ENCODE measurements around the gene DNAJB8. TPM values are rescaled to one million over a fixed set of nuclear protein-coding genes. Genes with fewer than 3 reads are reported as not detected.

The DNAJB8 gene
- total and polyA plus RNA-seq, 12 donors, result not detected

DNA sequence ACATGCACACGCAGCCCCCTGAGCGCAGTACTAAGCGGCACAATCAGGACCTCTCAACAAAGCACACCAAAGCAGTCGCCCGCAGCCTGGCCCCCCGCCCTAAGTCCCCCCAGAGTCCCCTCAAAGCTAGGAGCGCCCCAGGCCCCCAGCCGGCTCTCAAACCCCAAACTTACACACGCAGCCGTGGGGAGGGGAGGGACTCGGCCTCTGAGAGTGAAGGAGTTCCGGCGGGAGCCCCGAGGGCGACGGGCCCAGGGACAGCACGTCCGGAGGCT lies 20.8 kb upstream of the DNAJB8 start:
- peak overlapping the region; percentile 57 to 85 (median 70) for H3K4me3 ChIP-seq
- peaks cover 13 to 100% (median 96%) of the 10 kb centered on the region in 7 donors for H3K27me3 ChIP-seq
- intact Hi-C loops (cut with DNase I), result loop anchor here in 3 of 10 donors (5.0 kb wide), 2 partner anchors 70 to 85 kb away; no protein-coding TSS in a partner anchor
- no peaks in the 10 kb centered on the region for H3K9me3 ChIP-seq
- ATAC-seq (no peak), DNase-seq (no peak)
- TF ChIP-seq, protein P1, sequence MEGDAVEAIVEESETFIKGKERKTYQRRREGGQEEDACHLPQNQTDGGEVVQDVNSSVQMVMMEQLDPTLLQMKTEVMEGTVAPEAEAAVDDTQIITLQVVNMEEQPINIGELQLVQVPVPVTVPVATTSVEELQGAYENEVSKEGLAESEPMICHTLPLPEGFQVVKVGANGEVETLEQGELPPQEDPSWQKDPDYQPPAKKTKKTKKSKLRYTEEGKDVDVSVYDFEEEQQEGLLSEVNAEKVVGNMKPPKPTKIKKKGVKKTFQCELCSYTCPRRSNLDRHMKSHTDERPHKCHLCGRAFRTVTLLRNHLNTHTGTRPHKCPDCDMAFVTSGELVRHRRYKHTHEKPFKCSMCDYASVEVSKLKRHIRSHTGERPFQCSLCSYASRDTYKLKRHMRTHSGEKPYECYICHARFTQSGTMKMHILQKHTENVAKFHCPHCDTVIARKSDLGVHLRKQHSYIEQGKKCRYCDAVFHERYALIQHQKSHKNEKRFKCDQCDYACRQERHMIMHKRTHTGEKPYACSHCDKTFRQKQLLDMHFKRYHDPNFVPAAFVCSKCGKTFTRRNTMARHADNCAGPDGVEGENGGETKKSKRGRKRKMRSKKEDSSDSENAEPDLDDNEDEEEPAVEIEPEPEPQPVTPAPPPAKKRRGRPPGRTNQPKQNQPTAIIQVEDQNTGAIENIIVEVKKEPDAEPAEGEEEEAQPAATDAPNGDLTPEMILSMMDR (IDR thresholded peaks at IDR 0.05), result no peak
- peaks cover 7 to 98% (median 60%) of the 10 kb centered on the region in 9 donors for H3K4me1 ChIP-seq
- peak overlapping the region; percentile 87 to 98 (median 93) for H3K27ac ChIP-seq
- WGBS, 2 donors, result 0% methylated on average over 18 of the region's 18 CpGs
- peaks cover 0 to 14% (median 0%) of the 10 kb centered on the region in 9 donors for H3K36me3 ChIP-seq

DNA sequence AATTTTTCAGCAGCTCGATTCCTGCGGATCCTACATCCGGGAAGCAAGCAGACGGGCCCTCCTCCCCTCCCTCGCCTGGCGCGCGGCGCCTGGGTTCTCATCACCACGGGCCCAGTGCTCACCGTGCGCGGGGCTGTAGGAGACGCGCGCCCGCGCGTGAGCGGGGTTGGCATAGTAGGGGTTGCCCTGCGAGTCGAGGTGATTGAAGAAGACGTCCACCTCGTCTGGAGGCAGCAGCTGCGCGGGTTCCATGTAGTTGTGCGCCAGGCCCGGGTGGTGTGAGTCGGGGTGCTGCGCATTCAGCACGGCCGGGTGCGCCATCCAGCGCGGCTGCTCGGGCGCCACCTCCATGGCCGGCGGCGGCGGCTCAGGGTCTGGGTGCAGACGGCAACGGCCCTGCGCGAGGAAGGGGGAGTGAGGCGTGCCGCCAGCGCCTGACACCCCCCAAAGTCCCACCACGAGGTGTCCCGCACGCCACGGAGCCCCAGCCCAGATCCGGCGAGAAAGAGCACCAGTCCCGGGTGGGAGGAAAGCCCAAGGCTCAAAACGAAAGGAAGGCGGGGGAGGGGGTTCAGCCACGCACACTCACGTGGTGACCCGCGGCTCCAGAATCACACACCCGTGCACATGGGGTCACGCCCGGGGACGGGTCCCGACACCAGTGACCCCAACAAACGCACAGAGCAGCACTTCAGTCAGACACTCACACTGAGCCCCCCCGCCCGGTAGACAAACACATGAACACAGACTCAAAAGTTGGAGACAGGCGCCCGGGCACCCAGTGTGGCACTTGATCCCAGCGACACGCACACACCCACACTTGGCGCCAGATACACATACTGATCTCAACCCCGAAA lies 20.2 kb upstream of the DNAJB8 start:
- H3K27ac ChIP-seq, result peak overlapping the region; percentile 87 to 98 (median 93)
- H3K4me1 ChIP-seq, result peaks cover 10 to 98% (median 61%) of the 10 kb centered on the region in 9 donors
- ATAC-seq (no peak), DNase-seq (no peak)
- H3K27me3 ChIP-seq, result peaks cover 7 to 100% (median 94%) of the 10 kb centered on the region in 7 donors
- intact Hi-C loops (cut with DNase I), result loop anchor here in 3 of 10 donors (5.0 kb wide), 2 partner anchors 70 to 85 kb away; no protein-coding TSS in a partner anchor
- H3K9me3 ChIP-seq, result no peaks in the 10 kb centered on the region
- WGBS, 2 donors, result 2% methylated on average over 72 to 75 of the region's 75 CpGs
- TF ChIP-seq, protein P1 (IDR thresholded peaks at IDR 0.05), result no peak
- peak overlapping the region; percentile 57 to 85 (median 70) for H3K4me3 ChIP-seq
- H3K36me3 ChIP-seq, result peaks cover 0 to 9% (median 0%) of the 10 kb centered on the region in 9 donors

DNA sequence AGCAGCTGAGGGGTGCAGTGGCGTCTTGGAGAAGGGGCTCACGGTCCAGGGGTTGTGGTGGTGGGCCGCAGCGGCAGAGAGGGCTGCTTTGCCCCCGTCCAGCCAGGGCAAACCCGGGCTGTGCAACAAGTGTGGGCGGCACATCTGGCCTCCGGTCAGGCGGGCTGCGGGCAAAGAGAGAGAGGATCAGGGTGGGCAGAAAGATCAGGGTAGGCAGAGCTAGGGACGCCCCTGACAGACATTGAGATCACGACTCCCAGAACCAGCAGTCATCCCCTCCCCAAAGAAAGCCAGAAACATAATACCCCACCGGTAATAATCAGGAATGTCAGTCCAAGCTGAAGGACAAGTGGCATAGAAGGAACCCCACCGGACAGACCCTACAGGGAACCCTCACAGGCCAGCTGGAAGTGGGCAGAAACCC lies 19.5 kb upstream of the DNAJB8 start:
- Histone ChIP-seq H3K27ac (peak overlapping the region in 8 of 10 donors; percentile 89 to 98 (median 94)), H3K4me3 (peak overlapping the region; percentile 57 to 85 (median 70)), H3K27me3 (peaks cover under 1 to 100% (median 94%) of the 10 kb centered on the region in 7 donors), H3K9me3 (no peaks in the 10 kb centered on the region), H3K4me1 (peaks cover 13 to 98% (median 67%) of the 10 kb centered on the region in 9 donors), H3K36me3 (peaks cover 0 to 8% (median 0%) of the 10 kb centered on the region in 9 donors)
- intact Hi-C loops (cut with DNase I), result loop anchor here in 3 of 10 donors (5.0 kb wide), 2 partner anchors 71 to 86 kb away; no protein-coding TSS in a partner anchor
- ATAC-seq (no peak), DNase-seq (no peak)
- TF ChIP-seq, protein P1 (IDR thresholded peaks at IDR 0.05), result no peak
- 18 to 32% methylated on average over 14 of the region's 14 CpGs for WGBS, 2 donors

DNA sequence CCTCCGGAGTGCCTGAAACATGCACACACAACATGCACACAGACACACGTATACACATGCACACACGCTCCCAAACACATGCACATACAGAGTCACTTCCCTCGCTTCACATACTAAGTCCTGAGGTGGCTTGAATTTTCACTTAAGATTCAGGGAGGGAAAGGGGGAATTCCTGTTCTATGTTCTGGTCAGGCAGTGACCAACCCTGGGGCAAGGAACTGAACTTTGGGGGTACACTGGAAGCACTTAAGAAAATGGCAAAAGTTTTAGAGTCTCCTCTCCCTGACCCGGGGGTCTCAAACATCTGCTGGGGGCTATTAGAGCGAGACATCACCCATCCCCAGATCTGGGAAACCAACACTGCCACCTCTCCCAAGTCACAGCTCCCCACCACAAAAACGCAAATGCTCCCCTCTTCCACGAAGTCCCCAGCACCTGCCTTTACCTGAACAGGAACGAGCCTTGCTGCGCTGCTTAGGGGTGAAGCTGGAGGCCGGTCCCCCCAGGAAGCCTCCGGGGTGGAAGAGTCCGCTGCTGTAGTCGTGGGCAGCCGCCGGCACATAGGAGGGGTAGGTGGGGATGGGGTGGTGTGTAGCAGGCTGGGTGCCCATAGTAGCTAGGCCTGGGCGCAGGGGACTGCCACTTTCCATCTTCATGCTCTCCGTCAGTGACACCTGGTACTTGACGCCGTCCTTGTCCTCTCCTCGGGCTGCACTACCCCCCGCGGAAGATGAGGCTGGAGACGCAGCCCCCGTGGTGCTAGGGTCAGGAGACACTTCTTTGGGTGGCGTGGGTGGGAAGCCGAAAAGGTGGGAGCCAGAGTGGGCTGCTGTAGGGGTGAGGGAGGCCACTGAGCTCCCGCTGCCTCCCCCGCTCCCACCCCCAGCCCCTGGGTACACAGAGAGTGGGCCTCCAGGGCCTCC lies 18.9 kb upstream of the DNAJB8 start:
- no peak for ATAC-seq
- 36 to 43% methylated on average over 29 of the region's 29 CpGs for WGBS, 2 donors

More for the DNA sequence above, 18.9 kb upstream of the DNAJB8 start:
- Histone ChIP-seq H3K4me3 (peak overlapping the region; percentile 57 to 85 (median 70)), H3K27me3 (peaks cover 0 to 100% (median 88%) of the 10 kb centered on the region in 7 donors), H3K36me3 (peaks cover 0 to 13% (median 0%) of the 10 kb centered on the region in 9 donors), H3K4me1 (peaks cover 11 to 99% (median 67%) of the 10 kb centered on the region in 9 donors), H3K27ac (peak overlapping the region in 9 of 10 donors; percentile 22 to 98 (median 94)), H3K9me3 (no peaks in the 10 kb centered on the region)
- DNase-seq, result no peak
- TF ChIP-seq, protein P1 (IDR thresholded peaks at IDR 0.05), result no peak
- intact Hi-C loops (cut with DNase I), result loop anchor here in 3 of 10 donors (5.0 kb wide), 2 partner anchors 72 to 87 kb away; no protein-coding TSS in a partner anchor
